ENCODE measurements around the gene PIK3R6. TPM values are rescaled to one million over a fixed set of nuclear protein-coding genes. Genes with fewer than 3 reads are reported as not detected.

PIK3R6 gene
- total and polyA plus RNA-seq, 12 donors = 0.17 to 1.7 (median 0.83) TPM

GRCh38 chr17:8846768-8847211 is 20.7 kb downstream of the PIK3R6 start:
- intact Hi-C loops (cut with DNase I) = no loop called here
- H3K27ac ChIP-seq = peak overlapping the region in 1 of 5 donors; percentile 13
- H3K36me3 ChIP-seq (replicated peaks in 1 of 2) = no peaks in the 10 kb centered on the region
- peak in 3 of 7 donors; percentile 30 to 54 (median 35) for DNase-seq
- H3K27me3 ChIP-seq = no peaks in the 10 kb centered on the region
- no peaks in the 10 kb centered on the region for H3K9me3 ChIP-seq (replicated peaks in 1 of 3)
- no peak for TF ChIP-seq CTCF (IDR thresholded peaks at IDR 0.05)
- TF ChIP-seq POLR2A (IDR thresholded peaks at IDR 0.05) = no peak
- H3K4me1 ChIP-seq (replicated peaks in 1 of 2) = no peaks in the 10 kb centered on the region
- no peak overlapping the region for H3K4me3 ChIP-seq

GRCh38 chr17:8844229-8845218 is 22.9 kb downstream of the PIK3R6 start:
- DNase-seq = no peak
- H3K36me3 ChIP-seq (replicated peaks in 1 of 2) = no peaks in the 10 kb centered on the region
- no peaks in the 10 kb centered on the region for H3K27me3 ChIP-seq
- H3K9me3 ChIP-seq (replicated peaks in 1 of 3) = no peaks in the 10 kb centered on the region
- H3K4me3 ChIP-seq = no peak overlapping the region
- no peaks in the 10 kb centered on the region for H3K4me1 ChIP-seq (replicated peaks in 1 of 2)
- TF ChIP-seq CTCF (IDR thresholded peaks at IDR 0.05) (no peak), POLR2A (IDR thresholded peaks at IDR 0.05) (no peak)
- 76 to 84% (median 80%) methylated on average over 9 of the region's 9 CpGs for WGBS, 4 donors
- H3K27ac ChIP-seq = no peak overlapping the region
- intact Hi-C loops (cut with DNase I) = no loop called here

- Histone ChIP-seq H3K27me3 (no peaks in the 10 kb centered on the region), H3K9me3 (replicated peaks in 1 of 3) (no peaks in the 10 kb centered on the region), H3K27ac (no peak overlapping the region), H3K36me3 (replicated peaks in 1 of 2) (no peaks in the 10 kb centered on the region), H3K4me3 (no peak overlapping the region), H3K4me1 (replicated peaks in 1 of 2) (no peaks in the 10 kb centered on the region)
- TF ChIP-seq CTCF (IDR thresholded peaks at IDR 0.05) (no peak), POLR2A (IDR thresholded peaks at IDR 0.05) (no peak)
- intact Hi-C loops (cut with DNase I) = no loop called here
- WGBS, 4 donors = 38 to 60% (median 47%) methylated on average over 2 of the region's 2 CpGs
- no peak for DNase-seq
These were observed 24.1 kb downstream of the PIK3R6 start for GRCh38 chr17:8843344-8843743.

- TF ChIP-seq CTCF (IDR thresholded peaks at IDR 0.05) = no peak
- TF ChIP-seq POLR2A (IDR thresholded peaks at IDR 0.05) = no peak
- Histone ChIP-seq H3K4me3 (no peak overlapping the region), H3K9me3 (replicated peaks in 1 of 3) (no peaks in the 10 kb centered on the region), H3K36me3 (replicated peaks in 1 of 2) (no peaks in the 10 kb centered on the region), H3K27ac (no peak overlapping the region), H3K27me3 (no peaks in the 10 kb centered on the region), H3K4me1 (replicated peaks in 1 of 2) (no peaks in the 10 kb centered on the region)
- WGBS, 4 donors = 66 to 78% (median 74%) methylated on average over 4 of the region's 4 CpGs
- DNase-seq = no peak
- intact Hi-C loops (cut with DNase I) = no loop called here
These were observed 25.6 kb downstream of the PIK3R6 start for GRCh38 chr17:8841844-8842243.
